ENCODE data around the gene ERC2. TPM values are rescaled to one million over a fixed set of nuclear protein-coding genes. Genes with fewer than 3 reads are reported as not detected.

Gene ERC2
- total RNA-seq, 2 donors from 2014 or later = 0.21 to 0.30 TPM

DNA sequence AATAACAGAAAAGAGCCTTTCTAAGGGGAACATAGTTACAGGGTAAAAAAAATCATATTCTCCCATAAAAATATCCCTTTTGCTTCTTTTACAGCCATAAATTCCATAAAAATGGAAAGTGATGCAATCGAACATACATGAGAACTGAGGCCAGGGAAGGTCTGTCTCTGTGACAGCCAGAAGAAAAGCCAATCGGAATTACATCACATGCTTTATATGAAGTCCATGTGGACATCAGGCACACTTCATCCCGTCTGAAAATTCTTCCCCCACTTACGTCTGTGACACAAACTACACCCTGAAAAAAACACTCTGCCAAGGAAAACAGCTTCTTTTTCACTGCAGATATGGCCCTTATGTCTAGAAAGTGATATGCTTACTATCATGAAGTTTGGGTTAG lies 323.5 kb downstream of the ERC2 start:
- Histone ChIP-seq H3K4me1 (no peaks in the 10 kb centered on the region), H3K9ac (ENCODE audit: low read depth in 2 of 2, low read length in 2 of 2) (no peak overlapping the region), H3K27ac (no peak overlapping the region), H3K36me3 (no peaks in the 10 kb centered on the region), H3K27me3 (no peaks in the 10 kb centered on the region), H3K9me3 (no peaks in the 10 kb centered on the region), H3K4me3 (no peak overlapping the region)
- no peak for DNase-seq
- TF ChIP-seq, protein P1, sequence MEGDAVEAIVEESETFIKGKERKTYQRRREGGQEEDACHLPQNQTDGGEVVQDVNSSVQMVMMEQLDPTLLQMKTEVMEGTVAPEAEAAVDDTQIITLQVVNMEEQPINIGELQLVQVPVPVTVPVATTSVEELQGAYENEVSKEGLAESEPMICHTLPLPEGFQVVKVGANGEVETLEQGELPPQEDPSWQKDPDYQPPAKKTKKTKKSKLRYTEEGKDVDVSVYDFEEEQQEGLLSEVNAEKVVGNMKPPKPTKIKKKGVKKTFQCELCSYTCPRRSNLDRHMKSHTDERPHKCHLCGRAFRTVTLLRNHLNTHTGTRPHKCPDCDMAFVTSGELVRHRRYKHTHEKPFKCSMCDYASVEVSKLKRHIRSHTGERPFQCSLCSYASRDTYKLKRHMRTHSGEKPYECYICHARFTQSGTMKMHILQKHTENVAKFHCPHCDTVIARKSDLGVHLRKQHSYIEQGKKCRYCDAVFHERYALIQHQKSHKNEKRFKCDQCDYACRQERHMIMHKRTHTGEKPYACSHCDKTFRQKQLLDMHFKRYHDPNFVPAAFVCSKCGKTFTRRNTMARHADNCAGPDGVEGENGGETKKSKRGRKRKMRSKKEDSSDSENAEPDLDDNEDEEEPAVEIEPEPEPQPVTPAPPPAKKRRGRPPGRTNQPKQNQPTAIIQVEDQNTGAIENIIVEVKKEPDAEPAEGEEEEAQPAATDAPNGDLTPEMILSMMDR (IDR thresholded peaks at IDR 0.05) = no peak
- intact Hi-C loops (cut with DNase I) = no loop called here

DNA sequence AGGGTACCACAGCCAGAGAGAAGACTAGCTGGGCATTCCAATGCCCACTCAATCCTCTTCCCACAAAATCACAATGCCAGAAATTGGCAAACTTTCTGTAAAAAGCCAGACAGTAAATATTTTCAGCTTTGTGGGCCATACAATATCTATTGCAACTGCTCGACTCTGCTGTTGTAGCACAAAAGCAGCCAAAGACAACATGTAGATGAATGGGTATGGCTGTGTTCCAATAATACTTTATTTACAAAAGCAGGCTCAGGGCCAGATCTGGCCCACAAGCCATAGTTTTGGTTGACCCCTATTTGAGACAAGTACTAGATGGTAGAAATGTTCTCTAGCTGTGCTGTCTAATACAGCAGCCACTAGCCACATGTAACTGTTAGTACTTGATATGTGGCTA lies 330.9 kb downstream of the ERC2 start:
- no peak overlapping the region for H3K27ac ChIP-seq
- TF ChIP-seq, protein P1 (IDR thresholded peaks at IDR 0.05) = no peak
- no peaks in the 10 kb centered on the region for H3K36me3 ChIP-seq
- H3K9me3 ChIP-seq = no peaks in the 10 kb centered on the region
- H3K4me3 ChIP-seq = no peak overlapping the region
- intact Hi-C loops (cut with DNase I) = no loop called here
- no peaks in the 10 kb centered on the region for H3K27me3 ChIP-seq
- no peak for DNase-seq
- H3K4me1 ChIP-seq = no peaks in the 10 kb centered on the region
- no peak overlapping the region for H3K9ac ChIP-seq (ENCODE audit: low read depth in 2 of 2, low read length in 2 of 2)

DNA sequence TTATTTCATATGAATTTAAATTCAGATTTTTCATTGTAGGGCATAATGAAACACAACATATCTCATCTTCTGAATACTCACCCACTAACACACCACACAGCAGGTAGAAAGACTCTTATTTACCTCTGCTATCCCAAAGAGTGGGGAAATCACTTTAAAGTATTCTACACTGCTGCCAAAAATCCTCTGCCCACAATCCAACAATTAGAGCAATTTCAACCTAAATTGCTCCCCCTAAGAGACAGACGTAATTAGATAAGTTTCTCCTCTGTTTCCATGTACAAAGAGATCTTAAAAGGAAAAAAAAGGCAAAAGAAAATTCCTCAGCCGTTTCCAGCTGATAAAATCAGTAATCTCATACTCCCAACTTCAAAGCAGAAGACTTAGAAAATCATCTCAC lies 331.8 kb downstream of the ERC2 start:
- Histone ChIP-seq H3K4me1 (no peaks in the 10 kb centered on the region), H3K9me3 (no peaks in the 10 kb centered on the region), H3K4me3 (no peak overlapping the region), H3K27ac (no peak overlapping the region), H3K36me3 (no peaks in the 10 kb centered on the region), H3K9ac (ENCODE audit: low read depth in 2 of 2, low read length in 2 of 2) (no peak overlapping the region), H3K27me3 (no peaks in the 10 kb centered on the region)
- intact Hi-C loops (cut with DNase I) = no loop called here
- DNase-seq = no peak
- TF ChIP-seq, protein P1 (IDR thresholded peaks at IDR 0.05) = no peak

DNA sequence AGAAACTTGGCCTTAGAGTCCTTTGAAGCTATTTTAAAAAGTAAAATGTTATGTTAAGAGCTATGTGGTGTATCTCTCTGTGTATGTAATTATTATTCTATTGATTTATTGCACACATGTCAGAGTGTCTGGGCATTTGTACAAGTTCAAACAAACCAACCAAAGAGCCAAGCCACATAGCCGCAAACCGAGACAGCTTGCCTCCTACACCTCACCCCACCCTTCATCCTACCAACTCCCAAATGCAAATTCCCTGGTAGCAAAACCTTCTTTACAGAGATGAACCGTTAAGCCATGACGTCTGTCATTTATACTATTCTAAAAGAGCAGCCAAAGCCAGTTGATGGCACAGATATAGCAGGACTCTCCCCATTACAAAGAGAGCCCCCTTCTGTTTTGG lies 332.3 kb downstream of the ERC2 start:
- Histone ChIP-seq H3K9me3 (no peaks in the 10 kb centered on the region), H3K27me3 (no peaks in the 10 kb centered on the region), H3K9ac (ENCODE audit: low read depth in 2 of 2, low read length in 2 of 2) (no peak overlapping the region), H3K4me3 (no peak overlapping the region), H3K4me1 (no peaks in the 10 kb centered on the region), H3K36me3 (no peaks in the 10 kb centered on the region), H3K27ac (no peak overlapping the region)
- no peak for DNase-seq
- TF ChIP-seq, protein P1 (IDR thresholded peaks at IDR 0.05) = no peak
- intact Hi-C loops (cut with DNase I) = no loop called here

DNA sequence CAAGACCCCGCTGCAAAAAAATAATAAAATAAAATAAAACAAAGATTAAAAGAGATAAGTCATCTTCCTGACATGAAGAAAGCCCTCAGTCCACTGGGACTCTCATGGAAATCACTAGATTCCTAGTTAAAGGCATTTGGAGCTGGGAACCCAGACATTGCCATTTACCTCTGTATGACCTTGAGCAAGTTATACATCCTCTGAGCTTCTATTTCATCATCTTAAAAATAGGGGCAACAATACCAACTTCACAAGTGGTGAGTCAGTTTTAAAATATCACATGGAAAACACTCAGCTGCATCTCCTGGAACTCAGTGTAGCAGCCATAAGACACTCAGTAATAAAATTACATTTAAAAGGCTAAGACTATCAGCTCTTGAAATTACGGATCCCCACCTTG lies 334.8 kb downstream of the ERC2 start:
- TF ChIP-seq, protein P1 (IDR thresholded peaks at IDR 0.05) = no peak
- no peak overlapping the region for H3K9ac ChIP-seq (ENCODE audit: low read depth in 2 of 2, low read length in 2 of 2)
- intact Hi-C loops (cut with DNase I) = no loop called here
- DNase-seq = no peak
- no peaks in the 10 kb centered on the region for H3K4me1 ChIP-seq
- no peak overlapping the region for H3K4me3 ChIP-seq
- H3K9me3 ChIP-seq = no peaks in the 10 kb centered on the region
- H3K27ac ChIP-seq = no peak overlapping the region
- H3K36me3 ChIP-seq = no peaks in the 10 kb centered on the region
- H3K27me3 ChIP-seq = no peaks in the 10 kb centered on the region

DNA sequence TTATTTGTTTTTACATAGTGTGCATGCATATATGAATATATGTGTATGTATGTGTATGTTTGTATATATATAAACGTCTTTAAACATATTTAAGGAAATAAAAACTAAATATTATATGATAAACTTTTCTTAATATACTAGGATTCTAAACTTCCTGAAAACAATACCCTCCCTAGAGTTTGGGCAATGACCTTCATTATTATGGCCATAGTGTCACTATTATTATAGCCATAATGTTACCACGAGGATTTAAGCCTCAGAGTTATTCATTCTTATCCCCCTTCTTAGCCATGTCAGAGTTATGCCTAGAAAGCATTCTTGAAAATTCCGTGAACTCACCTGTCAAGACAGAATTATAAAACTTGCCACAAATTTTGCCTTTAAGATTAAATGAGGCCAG lies 335.5 kb downstream of the ERC2 start:
- TF ChIP-seq, protein P1 (IDR thresholded peaks at IDR 0.05) = no peak
- H3K9me3 ChIP-seq = no peaks in the 10 kb centered on the region
- no peak for DNase-seq
- no peaks in the 10 kb centered on the region for H3K27me3 ChIP-seq
- no peak overlapping the region for H3K27ac ChIP-seq
- H3K9ac ChIP-seq (ENCODE audit: low read depth in 2 of 2, low read length in 2 of 2) = no peak overlapping the region
- H3K4me1 ChIP-seq = no peaks in the 10 kb centered on the region
- H3K4me3 ChIP-seq = no peak overlapping the region
- no peaks in the 10 kb centered on the region for H3K36me3 ChIP-seq
- intact Hi-C loops (cut with DNase I) = no loop called here
